Measurements from ENCODE around the gene TMEM219.
A peak's percentile ranks its signal among the peaks of the same experiment; 100 is the strongest.
"Not testable (repeated sequence)": the region's sequence is repeated elsewhere in the genome, so short reads cannot be mapped to it uniquely, and the experiment has no call there.

Gene TMEM219

GRCh38 chr16:29950806-29951461, 10.9 kb upstream of the TMEM219 start:
- no peak overlapping the region for H3K4me3 ChIP-seq (ENCODE audit: low read depth, low read length)

- no peak overlapping the region for H3K4me3 ChIP-seq (ENCODE audit: low read depth, low read length)
These were observed 10.1 kb upstream of the TMEM219 start for GRCh38 chr16:29951625-29952365.

DNA sequence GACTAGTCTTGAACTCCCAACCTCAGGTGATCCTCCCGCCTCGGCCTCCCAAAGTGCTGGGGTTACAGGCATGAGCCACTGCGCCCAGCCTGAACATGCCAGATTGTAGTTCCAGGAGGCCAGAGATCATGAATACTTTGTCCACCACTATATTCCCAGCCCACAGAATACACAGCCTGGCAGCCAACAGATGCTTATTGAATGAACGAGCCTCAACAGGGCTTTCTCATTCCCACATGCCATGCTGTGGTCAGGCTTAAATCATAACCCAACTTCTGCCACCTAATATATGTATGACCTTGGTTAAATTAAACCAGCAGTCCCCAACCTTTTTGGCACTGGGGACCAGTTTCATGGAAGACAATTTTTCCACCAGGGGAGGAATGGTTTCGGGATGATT, 3.1 kb upstream of the TMEM219 start:
- no peak overlapping the region for H3K4me3 ChIP-seq (ENCODE audit: low read depth, low read length)

- no peak overlapping the region for H3K4me3 ChIP-seq (ENCODE audit: low read depth, low read length)
These were observed 2.6 kb upstream of the TMEM219 start for GRCh38 chr16:29959293-29959692.

DNA sequence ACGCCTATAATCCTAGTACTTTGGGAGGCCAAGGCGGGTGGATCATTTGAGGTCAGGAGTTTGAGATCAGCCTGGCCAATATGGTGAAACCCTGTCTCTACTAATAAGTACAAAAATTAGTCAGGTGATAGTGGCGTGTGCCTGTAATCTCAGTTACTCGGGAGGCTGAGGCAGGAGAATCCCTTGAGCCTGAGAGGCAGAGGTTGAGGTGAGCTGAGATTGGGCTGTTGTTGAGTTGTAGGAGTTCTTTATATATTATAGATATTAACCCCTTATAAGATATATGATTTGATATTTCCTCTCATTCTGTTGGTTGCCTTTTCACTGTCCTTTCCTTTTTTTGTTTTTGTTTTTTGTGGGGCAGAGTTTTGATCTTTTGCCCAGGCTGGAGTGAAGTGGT, 2.1 kb upstream of the TMEM219 start:
- H3K4me3 ChIP-seq (ENCODE audit: low read depth, low read length), result not testable (repeated sequence)

- H3K4me3 ChIP-seq (ENCODE audit: low read depth, low read length), result peak overlapping the region; percentile 55
These were observed 776 bp upstream of the TMEM219 start for GRCh38 chr16:29961127-29961478.

GRCh38 chr16:29962344-29962994, 590 bp downstream of the TMEM219 start:
- peak overlapping the region; percentile 55 for H3K4me3 ChIP-seq (ENCODE audit: low read depth, low read length)

DNA sequence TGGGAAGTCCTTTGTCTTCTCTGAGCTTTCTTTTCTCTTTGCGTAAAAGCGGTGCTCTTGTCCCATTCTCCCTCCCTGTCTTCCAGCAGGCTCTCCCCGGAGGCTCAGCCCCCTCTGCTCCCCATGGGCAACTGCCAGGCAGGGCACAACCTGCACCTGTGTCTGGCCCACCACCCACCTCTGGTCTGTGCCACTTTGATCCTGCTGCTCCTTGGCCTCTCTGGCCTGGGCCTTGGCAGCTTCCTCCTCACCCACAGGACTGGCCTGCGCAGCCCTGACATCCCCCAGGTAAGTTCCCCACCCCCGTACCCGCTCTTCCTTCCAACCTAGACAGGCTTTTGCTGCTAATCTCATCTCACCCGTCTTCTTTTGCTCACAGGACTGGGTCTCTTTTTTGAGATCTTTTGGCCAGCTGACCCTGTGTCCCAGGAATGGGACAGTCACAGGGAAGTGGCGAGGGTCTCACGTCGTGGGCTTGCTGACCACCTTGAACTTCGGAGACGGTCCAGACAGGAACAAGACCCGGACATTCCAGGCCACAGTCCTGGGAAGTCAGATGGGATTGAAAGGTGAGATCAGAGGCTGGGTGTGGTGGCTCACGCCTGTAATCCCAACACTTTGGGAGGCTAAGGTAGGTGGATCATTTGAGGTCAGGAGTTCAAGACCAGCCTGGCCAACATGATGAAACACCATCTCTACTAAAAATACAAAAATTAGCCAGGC, 1.3 kb downstream of the TMEM219 start:
- no peak overlapping the region for H3K4me3 ChIP-seq (ENCODE audit: low read depth, low read length)

DNA sequence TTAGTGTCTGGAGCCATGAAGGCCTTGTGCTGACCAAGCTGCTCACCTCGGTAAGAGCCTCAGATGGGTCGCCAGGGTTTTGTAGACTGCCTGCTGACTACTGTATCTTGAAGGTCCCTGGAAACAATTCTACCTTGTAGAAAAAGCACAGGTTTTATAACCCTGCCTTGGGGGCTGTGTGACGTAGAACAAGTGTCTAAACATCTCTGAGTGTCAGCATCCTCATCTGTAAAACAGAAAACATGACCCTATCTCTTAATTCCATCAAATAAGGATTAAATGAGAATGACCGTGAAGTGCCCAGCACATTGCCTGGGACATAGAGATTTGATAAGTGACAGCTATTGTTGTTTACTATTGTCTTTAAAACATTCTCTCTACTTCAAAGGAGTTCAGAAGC, 6.3 kb downstream of the TMEM219 start:
- no peak overlapping the region for H3K4me3 ChIP-seq (ENCODE audit: low read depth, low read length)

DNA sequence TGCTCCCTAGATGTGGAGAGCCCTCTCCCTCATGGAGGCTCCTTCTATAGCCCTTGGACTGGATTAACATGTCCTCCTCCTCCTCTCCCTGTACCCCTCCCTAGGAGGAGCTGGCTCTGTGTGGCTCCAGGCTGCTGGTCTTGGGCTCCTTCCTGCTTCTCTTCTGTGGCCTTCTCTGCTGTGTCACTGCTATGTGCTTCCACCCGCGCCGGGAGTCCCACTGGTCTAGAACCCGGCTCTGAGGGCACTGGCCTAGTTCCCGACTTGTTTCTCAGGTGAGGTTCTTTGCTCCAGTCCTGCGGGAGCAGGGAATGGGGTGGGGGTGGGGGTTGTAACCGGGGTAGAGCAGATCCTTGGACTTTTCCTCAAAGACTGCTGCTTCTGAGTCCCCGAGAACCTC, 9.4 kb downstream of the TMEM219 start:
- H3K4me3 ChIP-seq (ENCODE audit: low read depth, low read length), result no peak overlapping the region

- H3K4me3 ChIP-seq (ENCODE audit: low read depth, low read length), result no peak overlapping the region
These were observed 10.6 kb downstream of the TMEM219 start for GRCh38 chr16:29972500-29972899.

DNA sequence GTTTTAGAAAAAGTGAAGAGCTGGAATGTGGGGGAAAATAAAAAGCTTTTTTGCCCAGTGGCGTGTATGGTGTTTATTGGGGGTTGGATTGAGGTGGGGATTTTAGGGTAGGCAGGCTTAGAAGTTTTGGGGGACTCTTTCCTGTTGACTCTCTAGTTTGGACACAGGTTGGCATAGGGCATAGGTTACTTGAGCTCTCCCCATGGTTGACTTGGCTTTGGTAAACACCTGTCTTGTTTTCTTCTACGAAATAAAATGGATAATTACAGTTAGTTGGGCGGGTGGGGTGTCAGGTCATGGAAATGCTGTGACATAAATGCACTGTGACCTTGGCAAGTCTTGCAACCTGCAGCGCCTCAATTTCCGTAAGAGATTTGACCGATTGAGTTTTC, 11.1 kb downstream of the TMEM219 start:
- no peak overlapping the region for H3K4me3 ChIP-seq (ENCODE audit: low read depth, low read length)

DNA sequence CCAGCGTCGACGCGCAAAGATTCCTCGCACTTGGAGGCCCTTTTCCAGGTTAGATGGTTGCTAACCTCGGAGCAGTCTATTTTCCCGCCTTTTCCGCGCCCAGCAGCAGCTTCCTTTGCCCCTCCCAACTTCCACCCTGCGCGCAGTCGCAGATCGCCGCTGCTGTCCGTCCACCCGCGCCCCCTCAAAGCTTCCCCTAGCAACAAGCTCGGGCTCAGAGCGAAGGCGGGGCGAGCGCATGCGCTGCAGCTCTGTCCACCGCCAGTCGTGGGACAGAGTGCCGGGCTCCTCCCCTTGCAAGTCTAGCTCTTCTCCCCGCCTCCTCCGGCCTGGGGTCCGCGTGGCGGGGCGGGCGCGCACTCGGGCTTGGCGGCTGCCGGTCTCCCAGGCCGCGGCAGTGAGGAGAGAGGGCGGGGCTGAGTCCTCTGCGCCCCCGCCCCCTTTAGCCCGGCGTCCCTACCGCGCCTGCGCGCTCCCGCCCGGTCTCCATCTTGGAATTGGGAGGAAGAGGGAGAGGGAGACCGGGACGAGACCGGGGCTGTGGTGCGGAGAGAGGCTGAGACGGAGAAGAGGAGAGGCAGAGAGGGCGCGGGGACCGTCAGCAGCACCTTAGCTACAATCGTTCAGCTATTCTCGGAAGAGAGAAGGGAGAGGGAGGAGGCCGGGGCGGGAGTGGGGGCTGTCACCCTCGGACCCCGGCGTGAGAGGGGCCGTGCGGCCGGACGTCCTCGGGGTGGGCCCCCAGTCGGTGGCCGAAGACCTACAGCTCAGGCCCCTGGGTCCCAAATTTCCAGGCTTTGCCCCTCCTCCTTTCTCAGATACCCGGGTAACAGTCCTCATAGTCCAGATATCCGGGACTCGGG, 11.7 kb downstream of the TMEM219 start, which contains the start of gene TAOK2:
TAOK2 (plus strand) TSS at position 485 of the 863 bp plus-strand sequence. CDS start 3,905 bp downstream, outside the sequence.
- H3K4me3 ChIP-seq (ENCODE audit: low read depth, low read length), result peak within 1 kb of the TSS; percentile 85

GRCh38 chr16:29974291-29975133, 12.6 kb downstream of the TMEM219 start:
- peak overlapping the region; percentile 85 for H3K4me3 ChIP-seq (ENCODE audit: low read depth, low read length)

GRCh38 chr16:29975134-29975538, 13.3 kb downstream of the TMEM219 start:
- H3K4me3 ChIP-seq (ENCODE audit: low read depth, low read length), result peak overlapping the region; percentile 85

- H3K4me3 ChIP-seq (ENCODE audit: low read depth, low read length), result no peak overlapping the region
These were observed 14.1 kb downstream of the TMEM219 start for GRCh38 chr16:29975811-29976511.

- no peak overlapping the region for H3K4me3 ChIP-seq (ENCODE audit: low read depth, low read length)
These were observed 15.4 kb downstream of the TMEM219 start for GRCh38 chr16:29977063-29977825.

GRCh38 chr16:29978081-29978480, 16.2 kb downstream of the TMEM219 start:
- H3K4me3 ChIP-seq (ENCODE audit: low read depth, low read length), result no peak overlapping the region

Measured in iPS-11a (cell line).